Upper lobe of right lung (tissue), 1 donor: Measurements from ENCODE around the gene IFRD1. TPM values are rescaled to one million over a fixed set of nuclear protein-coding genes. Genes with fewer than 3 reads are reported as not detected.
A peak's percentile ranks its signal among the peaks of the same experiment; 100 is the strongest.

ENCODE experiments used
- ATAC-seq: fragments of 200-7000 bp; cut with Tn5 transposase; one replicate; pipeline ENCODE4 v1.9.1; 2020; ENCODE audit warnings: mild to moderate bottlenecking, moderate library complexity
- DNase-seq: peaks from one replicate; pipeline ENCODE4 v3.0.0-alpha.2; 2020
- H3K27ac ChIP-seq: fragments of 200-600 bp; one replicate; pipeline ENCODE4 v1.8.0; 2022
- H3K27me3 ChIP-seq: fragments of 200-600 bp; one replicate; pipeline ENCODE4 v1.8.0; 2022; ENCODE audit warnings: mild to moderate bottlenecking
- H3K36me3 ChIP-seq: fragments of 200-600 bp; one replicate; pipeline ENCODE4 v1.8.0; 2022
- H3K4me1 ChIP-seq: fragments of 200-600 bp; one replicate; pipeline ENCODE4 v1.8.0; 2022
- H3K4me3 ChIP-seq: fragments of 200-600 bp; one replicate; pipeline ENCODE4 v1.8.0; 2022; ENCODE audit warnings: mild to moderate bottlenecking
- H3K9me3 ChIP-seq: fragments of 200-600 bp; one replicate; pipeline ENCODE4 v1.8.0; 2022
- CTCF ChIP-seq: fragments of 200-600 bp; IDR thresholded peaks from one replicate; pipeline ENCODE4 v1.8.0; 2022; ENCODE audit warnings: antibody characterized with exemption
- intact Hi-C: fragments of 100-400 bp; cut with DNase I; formaldehyde crosslinking; loops from one replicate; pipeline ENCODE4 v1.11.0; 2022
- total RNA-seq: library from RNA; stranded (reverse); fragmentation: NEBNext Ultra II Directional; extraction: Animal tissue kit (Norgen Biotek cat#: 25700); gene quantifications from one replicate; pipeline ENCODE4 v1.2.1, GENCODE V29; 2021
- donor health status: DM: no; HTN: yes; CAD: no; lungs with severe emphysema.

Gene IFRD1
- total RNA-seq, 1 donor from 2014 or later, result 49.9 TPM

GRCh38 chr7:112492186-112492585 is 41.9 kb downstream of the IFRD1 start:
- Histone ChIP-seq H3K4me3 (no peak overlapping the region), H3K27ac (no peak overlapping the region), H3K4me1 (no peaks in the 10 kb centered on the region), H3K27me3 (no peaks in the 10 kb centered on the region), H3K9me3 (no peaks in the 10 kb centered on the region), H3K36me3 (no peaks in the 10 kb centered on the region)
- intact Hi-C loops, result no loop called here
- ATAC-seq, result no peak
- TF ChIP-seq CTCF, result no peak
- DNase-seq, result no peak

GRCh38 chr7:112494656-112495055 is 44.4 kb downstream of the IFRD1 start:
- Histone ChIP-seq H3K27me3 (no peaks in the 10 kb centered on the region), H3K9me3 (no peaks in the 10 kb centered on the region), H3K4me1 (no peaks in the 10 kb centered on the region), H3K36me3 (no peaks in the 10 kb centered on the region), H3K27ac (no peak overlapping the region), H3K4me3 (no peak overlapping the region)
- intact Hi-C loops, result no loop called here
- ATAC-seq (no peak), DNase-seq (no peak)
- no peak for TF ChIP-seq CTCF

GRCh38 chr7:112495156-112495788 is 45.0 kb downstream of the IFRD1 start:
- ATAC-seq, result no peak
- H3K4me1 ChIP-seq, result no peaks in the 10 kb centered on the region
- no peak for DNase-seq
- no peaks in the 10 kb centered on the region for H3K9me3 ChIP-seq
- no peaks in the 10 kb centered on the region for H3K36me3 ChIP-seq
- H3K27ac ChIP-seq, result no peak overlapping the region
- no peaks in the 10 kb centered on the region for H3K27me3 ChIP-seq
- TF ChIP-seq CTCF, result no peak
- H3K4me3 ChIP-seq, result no peak overlapping the region
- intact Hi-C loops, result no loop called here

GRCh38 chr7:112495810-112496462 is 45.7 kb downstream of the IFRD1 start:
- no peaks in the 10 kb centered on the region for H3K9me3 ChIP-seq
- peak; percentile 61 for TF ChIP-seq CTCF
- no peaks in the 10 kb centered on the region for H3K36me3 ChIP-seq
- H3K27ac ChIP-seq, result no peak overlapping the region
- peak; percentile 85 for ATAC-seq
- intact Hi-C loops, result no loop called here
- no peaks in the 10 kb centered on the region for H3K4me1 ChIP-seq
- no peak for DNase-seq
- no peaks in the 10 kb centered on the region for H3K27me3 ChIP-seq
- no peak overlapping the region for H3K4me3 ChIP-seq

GRCh38 chr7:112497481-112497880 is 47.2 kb downstream of the IFRD1 start:
- no peaks in the 10 kb centered on the region for H3K36me3 ChIP-seq
- ATAC-seq (peak; percentile 45), DNase-seq (no peak)
- TF ChIP-seq CTCF, result no peak
- H3K27ac ChIP-seq, result no peak overlapping the region
- no peaks in the 10 kb centered on the region for H3K9me3 ChIP-seq
- H3K4me3 ChIP-seq, result no peak overlapping the region
- intact Hi-C loops, result no loop called here
- no peaks in the 10 kb centered on the region for H3K4me1 ChIP-seq
- H3K27me3 ChIP-seq, result no peaks in the 10 kb centered on the region
